GM21526 (cell line): ENCODE results near the gene GOLGA6L10.
"Not testable (repeated sequence)": the region's sequence is repeated elsewhere in the genome, so short reads cannot be mapped to it uniquely, and the experiment has no call there.

Source experiments
- ATAC-seq: cut with Tn5 transposase; IDR thresholded peaks from one replicate; pipeline ENCODE4 v1.9.1; 2021; ENCODE audit warnings: moderate library complexity; ENCODE audit not compliant: unreplicated experiment, low FRiP score

GOLGA6L10 gene

DNA sequence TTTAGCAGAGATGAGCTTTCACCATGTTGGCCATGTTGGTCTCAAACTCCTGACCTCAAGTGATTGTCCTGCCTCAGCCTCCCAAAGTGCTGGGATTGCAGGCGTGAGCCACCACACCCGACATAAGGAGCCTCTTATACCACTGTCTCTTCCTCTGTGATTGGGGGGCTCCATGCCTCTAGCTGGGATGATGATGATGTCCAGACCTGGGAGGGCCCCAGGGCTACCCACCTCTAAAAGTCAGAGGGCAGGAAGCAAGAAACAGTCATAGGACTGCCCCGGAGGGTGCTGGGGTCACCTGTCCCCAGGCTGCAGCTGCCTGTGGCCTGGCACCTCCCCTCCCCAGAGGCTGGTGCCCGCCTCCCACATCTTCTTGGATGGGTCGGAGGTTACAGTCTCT lies 5.4 kb downstream of the GOLGA6L10 start:
- ATAC-seq = not testable (repeated sequence)

DNA sequence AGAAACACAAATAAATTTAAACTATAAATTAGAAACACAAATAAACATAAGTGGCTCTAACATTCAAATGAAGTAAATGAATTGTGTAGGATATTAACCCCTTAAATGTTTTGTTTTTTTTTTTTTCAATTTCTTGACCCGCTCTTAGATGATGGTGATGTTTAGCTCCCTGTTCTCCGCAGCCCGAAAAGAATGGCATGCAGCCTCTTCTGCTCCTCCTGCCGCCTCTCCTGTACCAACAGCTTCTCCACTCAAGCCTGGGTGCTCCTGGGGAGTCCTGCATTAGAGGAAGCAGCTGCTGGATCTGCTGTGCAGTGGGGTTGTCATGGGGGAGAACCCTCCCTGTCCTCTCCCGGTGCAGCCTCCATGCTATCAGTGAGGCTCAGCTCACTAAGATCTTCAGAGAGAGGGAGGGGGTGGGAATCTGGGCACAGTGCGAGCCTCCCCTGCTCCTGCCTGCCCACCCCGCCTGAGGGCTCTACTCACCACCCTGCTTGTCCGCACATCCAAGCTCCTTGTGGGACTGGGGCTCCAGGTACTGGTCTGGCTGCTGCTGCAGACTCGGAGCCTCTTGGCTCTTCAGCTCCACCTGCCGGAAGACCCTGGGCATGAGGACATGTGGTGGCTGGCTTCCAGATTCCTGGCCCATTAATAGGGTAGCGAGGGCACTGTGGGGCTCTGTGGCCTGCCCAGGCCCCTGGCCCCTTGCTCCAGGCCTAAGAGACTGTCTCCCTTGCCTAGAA lies 6.5 kb downstream of the GOLGA6L10 start:
- not testable (repeated sequence) for ATAC-seq

DNA sequence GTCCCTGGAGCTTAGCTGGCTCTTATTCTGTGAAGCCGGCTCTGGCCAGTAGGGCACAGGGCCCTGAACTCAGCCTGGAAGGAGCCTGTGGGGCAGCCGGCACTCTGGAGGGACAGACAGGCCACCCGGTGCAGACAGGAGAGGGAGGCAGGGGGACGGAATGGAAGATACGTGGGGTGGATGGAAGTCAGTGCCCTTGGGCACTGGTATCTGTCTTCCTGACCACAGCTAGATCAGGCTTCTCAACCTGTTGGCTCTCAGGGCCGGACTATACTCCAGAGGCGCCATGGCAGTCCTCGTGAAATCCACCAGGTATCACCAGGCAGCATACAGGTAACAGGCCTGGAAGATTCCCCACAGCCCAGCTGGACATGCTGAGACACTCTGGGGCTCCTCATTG lies 10.7 kb downstream of the GOLGA6L10 start:
- not testable (repeated sequence) for ATAC-seq

DNA sequence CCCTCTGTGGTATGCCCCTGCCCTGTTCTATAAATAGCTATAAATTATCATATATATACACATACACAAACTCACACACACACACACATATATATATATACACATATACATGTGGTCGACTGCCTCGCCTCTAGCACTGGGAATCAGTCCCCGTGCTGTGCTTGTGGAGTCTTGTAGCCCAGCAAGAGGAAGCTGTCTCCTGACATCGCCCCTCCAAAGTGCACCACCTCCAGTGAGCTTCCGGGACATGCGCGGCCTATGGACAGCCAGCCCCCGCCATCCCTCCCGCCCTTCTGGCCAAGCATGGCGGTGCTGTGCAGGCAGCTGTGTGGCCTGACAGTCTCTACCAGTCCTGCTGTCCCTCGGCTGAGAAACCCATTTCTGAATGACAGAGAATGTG lies 11.2 kb downstream of the GOLGA6L10 start:
- not testable (repeated sequence) for ATAC-seq

DNA sequence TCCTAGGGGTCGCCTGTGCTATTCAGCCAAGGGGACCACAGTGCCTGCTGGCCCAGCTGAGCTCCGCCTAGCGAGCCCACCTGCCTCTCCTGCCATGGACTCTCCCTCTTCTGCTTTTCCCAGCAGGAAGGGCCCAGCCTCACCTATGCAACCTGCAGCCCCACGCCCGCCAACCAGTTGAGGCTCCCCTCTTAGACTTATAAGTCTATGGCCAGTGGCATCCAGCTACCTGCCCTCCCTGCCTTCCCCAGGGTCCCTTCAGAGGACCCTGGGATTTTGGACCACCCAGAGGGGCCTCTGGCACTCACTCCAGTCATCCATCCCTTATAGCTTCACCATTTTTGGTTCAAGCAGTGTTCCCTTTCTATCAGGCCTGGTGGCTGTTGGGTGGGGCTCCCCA lies 12.2 kb downstream of the GOLGA6L10 start:
- ATAC-seq = not testable (repeated sequence)

DNA sequence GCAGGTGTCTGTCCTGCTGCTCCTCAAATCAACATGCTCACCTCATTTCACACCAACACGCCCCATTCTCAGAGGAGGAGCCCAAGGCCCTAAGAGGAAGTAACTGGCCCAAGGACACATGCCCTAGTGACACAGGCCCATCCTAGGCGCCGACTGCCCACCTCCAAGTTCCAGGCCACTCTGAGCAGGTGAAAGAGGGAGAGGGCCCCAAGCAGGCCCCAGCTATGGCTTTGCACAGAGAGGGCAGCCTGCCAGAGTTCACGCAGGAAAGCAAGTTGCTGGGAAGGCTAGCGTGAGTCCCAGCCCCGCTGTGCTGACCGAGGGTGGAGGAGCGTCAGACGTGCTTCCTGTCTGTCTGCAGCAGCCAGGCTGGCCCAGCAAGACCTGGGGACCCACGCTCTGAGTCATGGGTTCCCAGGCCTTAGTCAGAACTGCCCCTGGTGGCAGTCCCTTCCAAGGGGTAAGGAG lies 13.1 kb downstream of the GOLGA6L10 start:
- ATAC-seq = not testable (repeated sequence)

DNA sequence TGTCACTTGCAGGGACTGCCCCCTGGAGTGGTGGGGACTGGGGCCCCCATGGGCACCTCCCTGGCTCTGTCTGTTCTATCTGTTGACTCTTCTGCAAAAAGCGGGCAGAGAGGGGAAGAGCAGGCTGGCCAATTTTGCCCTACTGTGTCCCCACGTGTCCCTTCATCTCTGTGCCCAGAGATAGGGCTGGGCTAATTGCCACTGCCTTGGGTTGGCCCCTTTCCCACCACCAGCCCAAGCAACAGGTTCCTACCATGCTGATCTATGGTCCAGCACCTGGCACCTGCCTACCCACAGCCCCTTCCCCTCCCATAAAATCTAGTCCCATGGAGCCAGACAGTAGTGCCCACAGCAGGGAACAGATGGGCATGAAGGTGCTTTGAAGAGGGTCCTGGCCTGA lies 14.3 kb downstream of the GOLGA6L10 start:
- ATAC-seq = not testable (repeated sequence)

DNA sequence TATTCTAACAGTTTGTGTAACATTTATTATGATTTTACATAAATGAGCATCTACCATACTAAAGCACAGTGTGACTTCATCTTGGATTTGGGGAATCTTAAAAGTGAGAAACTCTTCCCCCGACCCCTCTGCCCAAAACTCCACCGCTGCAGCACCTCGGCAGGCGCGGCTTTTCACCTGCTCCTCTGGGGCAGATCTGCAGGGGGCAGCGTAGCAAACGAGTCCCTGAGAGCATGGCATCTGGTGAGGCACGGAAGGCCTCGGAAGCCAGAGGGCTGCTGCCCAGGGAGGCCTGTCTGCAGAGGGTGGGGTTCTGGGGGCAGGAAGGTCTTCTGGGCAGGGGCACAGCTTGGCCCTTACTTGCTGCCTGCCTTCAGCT lies 14.7 kb downstream of the GOLGA6L10 start:
- ATAC-seq = not testable (repeated sequence)

DNA sequence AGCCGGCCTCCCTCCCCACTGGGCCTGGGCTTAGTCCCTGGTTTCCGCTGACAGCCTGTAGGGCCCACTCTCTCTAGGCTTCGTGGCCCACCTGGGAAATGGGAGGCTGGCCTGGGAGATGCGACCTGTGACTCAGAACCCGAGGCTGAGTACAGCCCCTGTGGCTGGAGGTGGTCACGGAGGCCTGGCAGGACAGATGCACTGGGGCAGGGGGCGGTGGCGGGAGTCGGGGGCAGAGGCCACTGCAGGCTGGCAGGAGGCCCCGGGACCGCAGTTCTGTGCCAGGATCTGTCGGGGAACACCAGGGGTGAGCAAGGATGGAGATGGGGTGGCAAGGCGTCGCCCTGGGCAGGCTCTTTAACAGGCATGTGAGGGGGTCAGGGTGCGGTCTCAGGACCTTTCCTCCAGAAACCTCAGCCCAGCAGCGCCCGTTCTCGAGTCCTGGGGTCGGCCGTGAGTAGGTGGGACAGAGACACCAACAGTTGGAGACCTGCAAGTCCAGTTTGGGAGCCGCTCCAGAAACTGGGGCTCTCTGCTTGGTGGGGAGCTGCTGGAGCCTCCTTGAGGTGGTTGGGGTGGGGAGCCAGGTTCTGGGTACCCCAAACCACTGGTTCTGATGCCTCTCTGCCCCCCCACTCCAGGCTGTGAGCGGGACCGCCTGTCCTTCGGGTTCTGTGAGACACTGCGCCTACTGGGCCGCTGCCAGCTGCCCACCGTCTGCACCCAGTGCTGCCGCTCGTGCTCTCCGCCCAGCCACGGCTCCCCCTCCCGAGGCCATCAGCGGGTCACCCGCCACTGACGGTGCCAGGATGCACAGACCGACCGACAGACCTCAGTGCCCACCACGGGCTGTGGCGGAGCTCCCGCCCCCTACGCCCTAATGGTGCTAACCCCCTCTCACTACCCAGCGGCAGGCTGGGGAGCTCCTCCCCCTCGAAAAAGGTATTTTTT lies 15.4 kb downstream of the GOLGA6L10 start:
- not testable (repeated sequence) for ATAC-seq

DNA sequence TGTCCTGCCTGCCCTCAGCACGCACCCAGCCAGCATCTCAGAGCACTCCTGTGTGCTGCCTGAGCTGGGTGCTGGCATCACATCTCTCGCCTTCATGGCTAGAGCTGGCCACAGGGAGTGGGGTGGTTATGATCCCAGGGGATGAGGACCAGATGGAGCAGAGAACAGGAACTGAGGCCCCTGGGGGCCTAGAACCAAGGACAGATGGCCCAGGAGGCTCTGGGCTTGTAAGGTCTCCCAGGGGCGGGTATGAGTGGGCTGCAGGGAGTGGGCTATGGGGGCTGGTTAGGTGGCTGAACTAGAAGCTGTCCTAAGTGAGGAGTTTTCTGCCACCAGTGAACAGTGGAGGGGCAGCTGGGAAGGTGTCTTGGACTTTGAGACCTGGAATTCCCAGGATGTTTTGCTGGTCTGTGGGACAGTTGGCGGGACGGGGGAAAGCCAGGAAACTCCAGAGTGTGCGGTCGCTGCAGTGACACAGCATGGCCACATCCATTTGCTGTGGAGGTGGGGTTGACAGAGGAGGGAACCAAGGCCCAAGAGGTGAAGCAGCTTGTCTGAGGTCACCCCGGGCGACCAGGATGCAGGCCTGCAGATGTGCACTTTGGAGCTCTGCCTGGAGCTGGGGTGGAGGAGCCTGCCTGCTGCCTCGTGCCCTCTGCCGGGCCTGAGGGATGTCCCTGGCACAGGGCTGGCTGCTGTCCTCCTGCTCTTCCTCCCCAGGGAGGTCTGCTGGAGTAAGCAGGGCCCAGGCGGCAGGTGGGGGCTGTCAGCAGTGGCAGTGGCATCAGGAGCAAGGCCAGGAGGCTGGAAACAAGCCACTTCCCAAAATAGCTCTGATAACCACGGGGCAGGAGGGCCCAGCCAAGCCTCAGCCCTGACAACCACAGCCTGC lies 16.3 kb downstream of the GOLGA6L10 start:
- not testable (repeated sequence) for ATAC-seq

DNA sequence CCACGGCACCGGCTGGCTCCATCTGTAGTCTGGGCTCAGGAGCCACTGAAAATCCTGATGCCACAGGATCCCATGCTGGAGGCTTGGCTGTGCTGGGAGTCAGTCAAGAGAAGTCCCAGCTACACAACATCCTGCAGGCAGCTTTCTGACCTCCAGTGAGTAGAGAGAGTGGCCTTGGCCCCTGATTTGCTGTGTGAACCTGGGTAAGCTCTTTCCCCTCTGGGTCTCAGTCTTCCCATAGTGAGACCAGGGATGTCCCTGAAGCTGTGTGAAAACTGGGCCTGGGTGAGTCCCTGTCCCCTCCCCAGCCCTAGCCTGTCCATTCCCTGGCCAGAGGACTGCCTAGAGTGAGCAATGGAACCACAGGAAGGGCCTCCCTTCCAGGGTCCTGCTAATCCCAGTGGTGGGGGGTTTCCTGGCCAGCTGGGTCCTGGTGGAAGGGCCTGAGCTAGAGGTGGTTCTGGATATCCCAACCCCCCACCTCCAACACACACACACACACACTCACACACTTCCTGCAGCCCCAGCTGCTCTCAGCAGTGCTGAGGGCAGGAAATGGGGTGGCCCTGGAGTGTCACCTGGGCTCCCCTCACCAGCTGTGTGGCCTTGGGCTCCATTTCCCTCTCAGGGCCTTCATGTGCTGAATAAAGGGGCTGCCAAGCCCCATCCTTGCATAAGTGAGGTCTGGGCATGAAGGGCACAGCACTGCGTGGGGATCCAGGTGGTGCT lies 17.5 kb downstream of the GOLGA6L10 start:
- ATAC-seq = peak; percentile 56

DNA sequence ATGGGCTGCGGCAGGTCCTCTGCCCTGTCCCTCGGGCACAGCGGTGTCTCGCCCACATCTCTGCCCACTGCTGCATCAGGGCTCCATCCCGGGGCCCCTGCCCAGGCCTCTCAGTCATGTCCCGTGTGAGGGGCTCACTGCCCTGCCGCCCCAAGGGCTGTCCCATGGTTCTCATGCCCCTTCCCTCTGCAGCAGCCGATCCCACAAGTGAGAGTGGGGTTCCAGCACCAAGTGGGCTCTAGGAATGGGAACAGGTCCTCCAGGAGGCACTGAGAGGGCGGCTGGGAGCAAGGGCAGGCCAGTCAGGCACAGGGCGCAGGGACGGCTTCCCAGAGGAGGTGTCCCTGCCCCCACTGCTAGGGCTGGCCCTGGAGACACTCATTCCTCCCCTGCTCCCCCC lies 18.4 kb downstream of the GOLGA6L10 start:
- not testable (repeated sequence) for ATAC-seq

DNA sequence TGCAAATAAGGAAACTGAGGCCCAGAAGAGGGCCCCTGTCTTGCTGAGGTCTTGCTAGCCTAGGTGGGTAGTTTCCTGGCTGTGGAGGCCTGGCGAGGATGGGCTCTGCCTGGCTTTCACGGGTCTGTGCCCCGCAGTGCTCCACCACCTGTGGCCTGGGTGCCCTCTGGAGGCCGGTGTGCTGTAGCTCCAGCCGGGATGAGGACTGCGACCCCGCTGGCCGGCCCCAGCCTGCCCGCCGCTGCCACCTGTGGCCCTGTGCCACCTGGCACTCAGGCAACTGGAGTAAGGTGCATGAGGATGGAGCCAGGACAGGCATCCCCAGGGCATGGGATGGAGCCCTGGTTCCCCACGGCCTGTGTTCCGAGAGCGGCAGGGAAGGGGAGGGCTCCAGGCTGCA lies 20.2 kb downstream of the GOLGA6L10 start:
- not testable (repeated sequence) for ATAC-seq

DNA sequence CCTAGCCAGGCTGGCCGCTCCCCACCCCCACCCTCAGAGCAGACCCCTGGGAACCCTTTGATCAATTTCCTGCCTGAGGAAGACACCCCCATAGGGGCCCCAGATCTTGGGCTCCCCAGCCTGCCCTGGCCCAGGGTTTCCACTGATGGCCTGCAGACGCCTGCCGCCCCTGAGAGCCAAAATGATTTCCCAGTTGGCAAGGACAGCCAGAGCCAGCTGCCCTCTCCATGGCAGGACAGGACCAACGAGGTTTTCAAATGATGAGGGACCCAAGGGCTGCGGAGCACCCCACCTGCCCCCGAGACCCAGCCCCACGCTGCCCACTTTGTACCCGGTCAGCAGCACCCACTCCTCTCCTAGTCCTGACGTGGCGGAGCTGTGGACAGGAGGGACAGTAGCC lies 21.9 kb downstream of the GOLGA6L10 start:
- not testable (repeated sequence) for ATAC-seq

DNA sequence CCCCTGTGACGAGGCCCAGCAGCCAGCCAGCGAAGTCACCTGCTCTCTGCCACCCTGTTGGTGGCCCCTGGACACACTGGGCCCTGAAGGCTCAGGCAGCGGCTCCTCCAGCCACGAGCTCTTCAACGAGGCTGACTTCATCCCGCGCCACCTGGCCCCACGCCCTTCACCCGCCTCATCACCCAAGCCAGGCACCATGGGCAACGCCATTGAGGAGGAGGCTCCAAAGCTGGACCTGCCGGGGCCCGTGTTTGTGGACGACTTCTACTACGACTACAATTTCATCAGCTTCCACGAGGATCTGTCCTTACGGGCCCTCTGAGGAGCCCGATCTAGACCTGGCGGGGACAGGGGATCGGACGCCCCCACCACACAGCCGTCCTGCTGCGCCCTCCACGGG lies 22.4 kb downstream of the GOLGA6L10 start:
- ATAC-seq = not testable (repeated sequence)

DNA sequence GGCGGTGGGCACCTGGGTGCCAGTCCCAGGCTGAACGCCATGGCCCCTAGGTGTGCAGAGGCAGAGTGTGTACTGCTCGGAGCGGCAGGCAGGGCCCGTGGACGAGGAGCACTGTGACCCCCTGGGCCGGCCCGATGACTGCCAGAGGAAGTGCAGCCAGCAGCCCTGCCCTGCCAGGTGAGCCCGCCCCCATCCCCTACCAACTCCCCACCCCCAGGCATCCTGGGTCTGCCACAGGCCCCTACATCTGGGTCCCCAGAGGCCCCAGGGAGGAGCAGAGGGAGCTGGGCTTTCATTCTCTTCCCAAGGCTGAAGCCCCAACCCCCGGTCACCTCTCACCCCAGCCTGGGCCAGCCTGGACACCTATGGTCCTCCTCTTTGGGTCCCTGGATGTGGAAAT lies 23.6 kb downstream of the GOLGA6L10 start:
- ATAC-seq = not testable (repeated sequence)

DNA sequence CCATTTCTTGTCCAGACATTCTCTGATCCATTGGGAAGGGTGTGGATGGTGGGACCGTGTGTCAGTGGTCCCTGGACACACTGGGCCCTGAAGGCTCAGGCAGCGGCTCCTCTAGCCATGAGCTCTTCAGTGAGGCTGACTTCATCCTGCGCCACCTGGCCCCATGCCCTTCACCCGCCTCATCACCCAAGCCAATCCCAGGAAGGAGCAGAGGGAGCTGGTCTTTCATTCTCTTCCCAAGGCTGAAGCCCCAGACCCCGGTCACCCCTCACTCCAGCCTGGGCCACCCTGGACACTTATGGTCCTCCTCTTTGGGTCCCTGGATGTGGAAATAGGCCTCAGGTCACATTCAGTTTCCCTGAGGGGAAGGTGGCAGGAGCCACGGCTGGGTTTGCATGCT lies 24.4 kb downstream of the GOLGA6L10 start:
- ATAC-seq = not testable (repeated sequence)

DNA sequence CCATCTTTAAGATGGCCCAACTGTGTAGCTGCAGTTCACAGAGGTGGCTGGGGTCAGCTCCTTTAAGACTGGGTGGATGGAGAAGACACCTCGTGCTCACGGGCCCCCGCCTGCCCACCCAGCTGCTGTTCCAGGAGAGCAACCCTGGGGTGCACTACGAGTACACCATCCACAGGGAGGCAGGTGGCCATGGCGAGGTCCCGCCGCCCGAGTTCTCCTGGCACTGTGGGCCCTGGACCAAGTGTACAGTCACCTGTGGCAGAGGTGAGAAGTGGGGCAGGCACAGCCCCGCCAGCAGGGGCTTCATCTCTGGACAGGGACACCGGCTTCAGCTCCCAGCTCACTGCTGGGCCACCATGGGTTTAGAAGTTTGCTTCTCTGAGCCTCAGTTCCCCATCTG lies 26.8 kb downstream of the GOLGA6L10 start:
- not testable (repeated sequence) for ATAC-seq

DNA sequence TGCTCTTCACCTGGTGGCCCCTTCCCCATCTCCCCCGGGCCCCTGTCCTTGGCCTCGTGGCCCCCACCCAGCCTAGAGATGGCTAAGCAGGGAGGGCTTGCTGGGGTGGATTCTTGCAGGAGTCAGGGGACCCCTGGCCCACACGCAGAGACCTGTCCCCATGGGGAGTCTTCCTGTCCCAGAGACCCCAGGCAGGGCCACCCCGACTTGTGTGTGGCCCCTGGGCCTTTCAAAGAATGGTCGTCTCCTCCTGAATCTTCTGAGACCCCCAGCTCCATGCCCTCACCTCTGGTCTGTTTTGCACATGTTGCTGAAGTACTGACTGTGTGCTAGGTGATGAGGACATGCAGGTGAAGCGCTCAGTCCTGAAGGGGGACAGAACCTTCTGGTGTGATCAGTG lies 28.4 kb downstream of the GOLGA6L10 start:
- ATAC-seq = not testable (repeated sequence)
